ENCODE measurements around the gene ERO1A.
"Not testable (repeated sequence)": the region's sequence is repeated elsewhere in the genome, so short reads cannot be mapped to it uniquely, and the experiment has no call there.

The ERO1A gene

GRCh38 chr14:52695481-52696091 is at the start of gene ERO1A:
ERO1A (minus strand) TSS chr14:52695558; CDS start chr14:52695481, 77 bp downstream.
- DNase-seq: peak; percentile 67

- DNase-seq: no peak
These were observed 46.5 kb upstream of the ERO1A start for GRCh38 chr14:52741865-52742264.

- no peak for DNase-seq
These were observed 45.4 kb upstream of the ERO1A start for GRCh38 chr14:52740751-52741150.

GRCh38 chr14:52738409-52738808 is 43.1 kb upstream of the ERO1A start:
- no peak for DNase-seq

- no peak for DNase-seq
These were observed 40.6 kb upstream of the ERO1A start for GRCh38 chr14:52735921-52736489.

- DNase-seq: no peak
These were observed 38.5 kb upstream of the ERO1A start for GRCh38 chr14:52733824-52734223.

GRCh38 chr14:52730709-52731111 is 35.4 kb upstream of the ERO1A start:
- DNase-seq: no peak

- peak; percentile 97 for DNase-seq
These were observed 34.8 kb upstream of the ERO1A start, which contains the start of gene STYX for GRCh38 chr14:52729925-52730708. STYX (plus strand) TSS chr14:52730166; CDS start chr14:52730475, 309 bp downstream.

- no peak for DNase-seq
These were observed 34.2 kb upstream of the ERO1A start for GRCh38 chr14:52729585-52729924.

- not testable (repeated sequence) for DNase-seq
These were observed 33.7 kb upstream of the ERO1A start for GRCh38 chr14:52729035-52729434.

GRCh38 chr14:52727509-52727908 is 32.2 kb upstream of the ERO1A start:
- not testable (repeated sequence) for DNase-seq

- no peak for DNase-seq
These were observed 28.9 kb upstream of the ERO1A start for GRCh38 chr14:52724360-52724644.

GRCh38 chr14:52723514-52724359 is 28.4 kb upstream of the ERO1A start:
- DNase-seq: no peak

- DNase-seq: no peak
These were observed 20.8 kb upstream of the ERO1A start for GRCh38 chr14:52716155-52716554.

- no peak for DNase-seq
These were observed 16.3 kb upstream of the ERO1A start for GRCh38 chr14:52711666-52712065.

GRCh38 chr14:52706724-52707706 is 11.7 kb upstream of the ERO1A start, which contains the start of gene PSMC6:
PSMC6 (plus strand) TSS chr14:52707200; CDS start chr14:52707220, 20 bp downstream.
- peak; percentile 93 for DNase-seq

GRCh38 chr14:52706286-52706685 is 10.9 kb upstream of the ERO1A start:
- DNase-seq: peak; percentile 24

GRCh38 chr14:52703664-52704063 is 8.3 kb upstream of the ERO1A start:
- DNase-seq: no peak

GRCh38 chr14:52703225-52703624 is 7.9 kb upstream of the ERO1A start:
- DNase-seq: no peak

GRCh38 chr14:52701223-52701622 is 5.9 kb upstream of the ERO1A start:
- no peak for DNase-seq

GRCh38 chr14:52700701-52701172 is 5.4 kb upstream of the ERO1A start:
- DNase-seq: no peak
